HG03442 (cell line): ENCODE measurements around the gene CERS6.

Experiments
- ATAC-seq: cut with Tn5 transposase; IDR thresholded peaks from one replicate; pipeline ENCODE4 v1.9.1; 2021; ENCODE audit warnings: mild to moderate bottlenecking, moderate library complexity; ENCODE audit not compliant: unreplicated experiment

CERS6 gene

DNA sequence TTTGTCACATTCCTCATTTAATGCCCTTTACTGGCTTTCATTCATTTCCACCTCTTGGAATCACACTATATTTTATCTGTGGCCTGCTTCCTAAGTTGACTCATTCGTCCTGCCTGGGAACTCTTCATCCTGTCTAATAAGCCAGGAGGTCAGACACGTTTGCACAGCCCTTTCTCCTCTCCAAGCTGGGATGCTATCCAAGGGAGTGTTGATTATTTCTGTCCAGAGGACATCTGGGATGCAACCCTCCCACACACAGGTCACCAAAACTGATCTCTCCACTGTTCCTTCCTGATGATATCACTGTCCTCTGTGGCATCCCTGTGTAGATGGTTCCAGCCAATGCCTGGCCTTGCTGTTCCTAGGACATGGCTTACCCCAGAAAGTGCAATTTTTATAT, 266.5 kb downstream of the CERS6 start:
- ATAC-seq = no peak

GRCh38 chr2:168723275-168723899, 267.3 kb downstream of the CERS6 start:
- no peak for ATAC-seq

DNA sequence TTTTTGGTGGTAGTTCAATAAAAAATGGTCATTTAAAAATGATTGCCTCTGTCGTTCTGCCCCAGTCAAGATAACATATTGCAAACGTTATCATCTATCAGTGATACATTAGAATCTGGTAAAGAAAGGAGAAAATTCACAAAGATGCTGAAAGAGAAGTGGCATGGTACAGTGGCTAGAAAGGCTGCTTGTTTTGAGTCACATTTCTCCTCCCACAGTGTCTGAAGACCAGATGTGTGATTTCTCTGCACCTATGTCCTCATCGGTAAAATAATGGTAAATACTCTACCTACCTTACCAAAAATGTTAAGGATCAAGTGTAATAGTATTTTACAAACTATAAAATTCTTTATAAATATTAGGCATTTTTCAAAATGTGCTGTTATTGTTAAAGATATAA, 270.3 kb downstream of the CERS6 start:
- peak; percentile 75 for ATAC-seq

DNA sequence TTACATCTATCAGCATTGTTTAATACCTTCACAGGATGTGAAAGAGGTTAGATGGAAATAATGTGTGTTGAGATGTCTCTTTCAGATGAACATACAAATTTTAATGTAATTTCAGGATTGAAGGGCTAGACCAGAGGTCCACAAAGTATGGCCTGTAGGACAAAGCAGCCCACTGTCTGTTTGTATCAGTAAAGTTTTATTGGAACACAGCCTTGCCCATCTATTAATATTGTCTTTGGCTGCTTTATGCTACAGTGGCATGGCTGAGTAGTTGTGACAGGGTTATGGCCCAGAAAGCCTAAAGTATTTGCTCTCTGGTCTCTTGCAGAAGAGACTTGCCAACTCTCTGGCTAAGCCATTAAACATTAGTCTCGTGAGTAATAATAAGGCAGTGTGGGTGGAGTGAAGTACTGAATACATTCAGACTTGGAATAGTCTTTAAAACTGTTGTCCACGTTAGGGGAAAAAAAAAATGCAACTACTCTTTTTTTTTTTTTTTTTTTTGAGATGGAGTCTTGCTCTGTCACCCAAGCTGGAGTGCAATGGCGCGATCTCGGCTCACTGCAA, 271.9 kb downstream of the CERS6 start:
- no peak for ATAC-seq

GRCh38 chr2:168729455-168729854, 273.4 kb downstream of the CERS6 start:
- no peak for ATAC-seq

- ATAC-seq = no peak
These were observed 274.3 kb downstream of the CERS6 start for GRCh38 chr2:168730344-168730743.

DNA sequence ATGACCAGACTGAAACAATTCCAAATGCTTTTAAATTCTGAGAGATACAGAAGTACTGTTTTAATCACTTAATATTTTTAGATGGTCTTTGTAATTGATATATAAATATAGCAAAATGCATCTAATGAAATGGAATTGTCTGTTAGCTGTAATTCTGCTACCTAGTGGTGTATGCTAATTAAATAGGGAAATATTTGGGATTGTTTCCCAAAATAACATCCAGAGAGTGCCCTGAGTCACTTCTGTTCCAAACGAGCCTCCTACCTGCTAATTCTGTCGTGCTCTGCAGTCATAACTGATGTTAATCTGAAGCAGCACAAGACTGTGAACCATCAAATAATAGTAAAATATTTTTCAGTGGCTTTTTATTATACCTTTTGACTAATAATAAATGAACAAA, 274.9 kb downstream of the CERS6 start:
- no peak for ATAC-seq

DNA sequence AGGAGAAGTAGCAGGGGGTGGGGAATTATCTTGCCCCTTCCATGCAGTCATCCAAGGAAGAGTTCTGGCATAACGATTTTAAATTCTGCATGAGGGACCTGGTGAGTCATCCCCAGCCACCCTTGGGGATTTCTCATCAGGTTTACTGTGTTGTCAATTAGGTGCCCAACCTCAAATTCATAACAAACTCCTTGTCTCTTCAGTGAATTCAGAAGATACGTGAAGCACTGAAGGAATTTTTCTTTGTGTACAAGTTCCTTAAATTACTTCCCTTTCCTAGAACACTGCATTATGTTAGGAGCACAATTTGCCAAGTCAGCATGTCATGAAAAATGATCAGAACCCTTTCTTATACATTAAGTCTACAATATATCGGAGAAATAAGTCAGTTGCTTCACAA, 275.5 kb downstream of the CERS6 start:
- no peak for ATAC-seq

- ATAC-seq = no peak
These were observed 276.0 kb downstream of the CERS6 start for GRCh38 chr2:168732100-168732499.

- no peak for ATAC-seq
These were observed 276.4 kb downstream of the CERS6 start for GRCh38 chr2:168732506-168732905.

- no peak for ATAC-seq
These were observed 278.2 kb downstream of the CERS6 start for GRCh38 chr2:168734199-168734760.

- ATAC-seq = no peak
These were observed 280.8 kb downstream of the CERS6 start for GRCh38 chr2:168736649-168737445.

- no peak for ATAC-seq
These were observed 282.0 kb downstream of the CERS6 start for GRCh38 chr2:168738062-168738461.

GRCh38 chr2:168740360-168740759, 284.3 kb downstream of the CERS6 start:
- ATAC-seq = no peak

DNA sequence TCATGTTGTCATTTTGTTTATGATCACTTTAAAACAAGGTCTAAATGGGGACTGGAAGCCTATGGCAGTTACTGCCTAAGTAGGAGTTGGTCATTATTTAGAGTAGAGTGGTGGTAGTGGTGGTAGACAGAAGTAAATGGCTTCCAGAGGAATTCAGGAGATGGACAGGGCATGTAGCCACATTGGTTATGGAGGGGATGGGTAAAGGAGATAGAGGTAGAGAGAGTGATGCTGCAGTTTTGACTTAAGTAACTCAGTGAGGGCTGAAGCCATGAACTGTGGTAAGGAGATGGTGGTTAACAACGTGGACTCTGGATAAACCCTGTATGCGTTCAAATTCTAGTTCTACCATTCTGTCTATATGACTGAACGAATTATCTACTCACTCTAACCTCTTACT, 284.7 kb downstream of the CERS6 start:
- no peak for ATAC-seq

DNA sequence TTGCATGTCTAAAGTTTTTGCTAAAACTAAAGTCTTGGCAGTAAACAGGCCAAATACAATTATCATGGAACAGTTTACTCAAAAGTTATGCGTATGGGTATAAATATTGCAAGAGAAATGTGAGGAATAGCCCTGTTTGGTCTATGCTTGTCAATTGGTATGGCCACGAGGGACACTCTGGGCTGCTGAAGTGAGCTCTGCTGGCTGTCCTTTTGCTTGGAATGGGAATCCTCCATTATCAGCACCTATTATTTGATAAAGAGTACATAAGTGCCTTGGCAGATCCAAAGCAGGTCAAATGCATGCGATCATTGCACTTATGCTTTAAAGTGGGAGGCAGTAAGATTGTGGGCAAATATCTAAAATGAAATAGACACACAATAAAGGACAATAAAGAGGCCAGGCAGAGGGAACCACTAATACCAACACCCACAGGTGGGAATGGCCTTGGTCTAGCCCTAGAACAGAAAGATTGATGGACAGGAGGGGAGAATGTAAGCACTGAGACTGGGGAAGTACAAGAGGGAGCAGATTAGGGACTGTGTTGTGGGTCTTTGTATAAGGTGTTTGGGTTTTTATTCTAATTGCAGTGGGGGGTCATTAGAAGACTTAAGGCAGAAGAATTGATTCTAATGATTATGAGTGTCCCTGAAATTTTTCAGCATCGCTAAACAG, 286.3 kb downstream of the CERS6 start:
- ATAC-seq = no peak

DNA sequence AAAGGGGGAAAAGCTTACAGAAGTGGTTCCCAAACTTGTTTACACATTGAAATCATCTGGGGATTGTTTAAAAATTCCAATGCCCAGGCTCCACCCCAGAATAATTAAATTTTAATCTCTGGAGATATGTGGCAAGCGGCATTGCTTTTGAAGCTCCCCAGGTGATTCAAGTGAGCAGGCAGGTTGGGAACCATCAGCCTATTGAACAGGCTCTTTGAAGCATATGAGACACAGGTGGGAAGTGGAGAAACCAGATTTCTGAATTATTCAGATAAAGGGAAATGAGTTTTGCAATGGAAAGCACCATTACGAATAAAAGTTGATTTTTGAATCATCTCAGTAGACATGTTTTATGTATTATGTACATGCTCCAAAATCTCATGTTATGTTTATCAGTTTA, 288.8 kb downstream of the CERS6 start:
- ATAC-seq = no peak

GRCh38 chr2:168748461-168748860, 292.4 kb downstream of the CERS6 start:
- ATAC-seq = no peak

DNA sequence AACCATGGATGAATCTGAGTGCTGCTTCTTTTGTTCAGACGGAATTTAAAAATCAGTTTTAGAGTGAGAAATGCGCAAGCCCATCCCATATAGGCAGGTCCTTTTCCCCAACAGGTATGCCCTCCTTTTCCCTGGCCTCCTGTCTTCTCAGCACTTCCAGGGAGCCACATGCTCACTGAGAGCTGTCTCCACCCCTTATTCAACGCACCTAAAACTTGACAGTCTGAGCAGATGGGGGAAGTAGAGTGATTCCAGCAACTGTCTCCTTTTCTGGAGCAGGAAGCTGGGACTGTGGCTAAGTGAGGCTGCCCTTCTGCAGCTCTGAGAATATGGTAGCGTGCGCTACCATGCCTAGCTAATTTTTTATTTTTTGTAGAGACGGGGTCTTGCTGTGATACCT, 293.2 kb downstream of the CERS6 start:
- no peak for ATAC-seq

- peak; percentile 92 for ATAC-seq
These were observed 295.1 kb downstream of the CERS6 start for GRCh38 chr2:168751104-168751740.

GRCh38 chr2:168752361-168752760, 296.3 kb downstream of the CERS6 start:
- ATAC-seq = no peak
